Mesenchymal stem cell (in vitro differentiated cells and primary cell): Measurements from ENCODE around the gene AQP9.

Experiments
- DNase-seq: peaks from one replicate; pipeline ENCODE4 v3.0.0-alpha.2; 2013
- H2AFZ ChIP-seq: one replicate; pipeline ENCODE4 v1.6.1; 2013; ENCODE audit warnings: low read depth, mild to moderate bottlenecking, control low read depth, inconsistent platforms, low read length, moderate library complexity
- H2AK5ac ChIP-seq: 2 replicates; pipeline ENCODE4 v1.6.1; 2013; ENCODE audit warnings: low read length, moderate library complexity, mild to moderate bottlenecking, inconsistent platforms; ENCODE audit not compliant: severe bottlenecking
- H2BK120ac ChIP-seq: one replicate; pipeline ENCODE4 v1.6.1; 2013; ENCODE audit warnings: low read depth, mild to moderate bottlenecking, inconsistent platforms, low read length, moderate library complexity
- H2BK12ac ChIP-seq, 2 experiments: one replicate each; pipeline ENCODE4 v1.6.1; 2013; ENCODE audit warnings: inconsistent platforms in 2 of 2, low read length in 2 of 2, mild to moderate bottlenecking in 2 of 2, moderate library complexity in 2 of 2, control low read depth in 1 of 2
- H2BK15ac ChIP-seq: one replicate; pipeline ENCODE4 v1.6.1; 2013; ENCODE audit warnings: mild to moderate bottlenecking, low read depth, inconsistent platforms; ENCODE audit not compliant: poor library complexity, severe bottlenecking
- H2BK5ac ChIP-seq: 2 replicates; pipeline ENCODE4 v1.6.1; 2013; ENCODE audit warnings: low read depth, mild to moderate bottlenecking, low read length, control low read depth, inconsistent platforms; ENCODE audit not compliant: poor library complexity, severe bottlenecking
- H3K14ac ChIP-seq, 2 experiments: one replicate each; pipeline ENCODE4 v1.6.1; 2013; ENCODE audit warnings: inconsistent platforms in 2 of 2, low read length in 2 of 2, control low read depth in 1 of 2, mild to moderate bottlenecking in 1 of 2, moderate library complexity in 1 of 2
- H3K18ac ChIP-seq, 2 experiments: one replicate each; pipeline ENCODE4 v1.6.1; 2013; ENCODE audit warnings: inconsistent platforms in 2 of 2, low read length in 2 of 2, control low read depth in 1 of 2, low read depth in 1 of 2, mild to moderate bottlenecking in 1 of 2
- H3K23ac ChIP-seq, 2 experiments: one replicate each; pipeline ENCODE4 v1.6.1; 2013; ENCODE audit warnings: inconsistent platforms in 2 of 2, low read length in 2 of 2, mild to moderate bottlenecking in 2 of 2, moderate library complexity in 2 of 2, control low read depth in 1 of 2
- H3K27ac ChIP-seq: 2 replicates; pipeline ENCODE4 v1.5.1; 2013; ENCODE audit warnings: mild to moderate bottlenecking, moderate library complexity, low read length, control low read depth, inconsistent platforms; ENCODE audit not compliant: poor library complexity, severe bottlenecking
- H3K27me3 ChIP-seq, 2 experiments: 2 replicates each; pipeline versions ENCODE4 v1.6.1 to v1.7.0; 2013; ENCODE audit warnings: low read length in 2 of 2, mild to moderate bottlenecking in 2 of 2, moderate library complexity in 2 of 2, control low read depth in 1 of 2, inconsistent platforms in 1 of 2; ENCODE audit not compliant: control insufficient read depth in 1 of 2, insufficient read depth in 1 of 2
- H3K36me3 ChIP-seq, 2 experiments: 2 replicates each; pipeline versions ENCODE4 v1.6.1 to v1.7.0; 2013; ENCODE audit warnings: low read length in 2 of 2, control low read depth in 1 of 2, inconsistent platforms in 1 of 2, low read depth in 1 of 2, mild to moderate bottlenecking in 1 of 2; ENCODE audit not compliant: insufficient read depth in 2 of 2, control insufficient read depth in 1 of 2
- H3K4ac ChIP-seq, 2 experiments: one replicate each; pipeline ENCODE4 v1.6.1; 2013; ENCODE audit warnings: inconsistent platforms in 2 of 2, low read length in 2 of 2, mild to moderate bottlenecking in 2 of 2, moderate library complexity in 2 of 2, control low read depth in 1 of 2, low read depth in 1 of 2
- H3K4me1 ChIP-seq: 2 replicates; pipeline ENCODE4 v1.6.1; 2013; ENCODE audit warnings: low read depth, low read length, control low read depth; ENCODE audit not compliant: control insufficient read depth, insufficient read depth
- H3K4me2 ChIP-seq: 2 replicates; pipeline ENCODE4 v1.6.1; 2013; ENCODE audit warnings: low read length, mild to moderate bottlenecking, inconsistent platforms; ENCODE audit not compliant: poor library complexity, severe bottlenecking
- H3K4me3 ChIP-seq, 2 experiments: 2 replicates each; pipeline versions ENCODE4 v1.5.1 to v1.7.0; 2013; ENCODE audit warnings: low read length in 2 of 2, mild to moderate bottlenecking in 2 of 2, control low read depth in 1 of 2, low read depth in 1 of 2; ENCODE audit not compliant: insufficient read depth in 1 of 2
- H3K79me1 ChIP-seq: replicated peaks from 2 replicates; pipeline ENCODE4 v1.6.1; 2013; ENCODE audit warnings: mild to moderate bottlenecking, control low read depth, low read length, inconsistent platforms; ENCODE audit not compliant: poor library complexity, severe bottlenecking
- H3K9ac ChIP-seq: 2 replicates; pipeline ENCODE4 v1.7.0; 2013; ENCODE audit warnings: mild to moderate bottlenecking, low read length, moderate library complexity
- H3K9me3 ChIP-seq: 2 replicates; pipeline ENCODE4 v1.7.0; 2013; ENCODE audit warnings: mild to moderate bottlenecking, low read length; ENCODE audit not compliant: control insufficient read depth
- H4K8ac ChIP-seq: one replicate; pipeline ENCODE4 v1.6.1; 2013; ENCODE audit warnings: inconsistent platforms, mild to moderate bottlenecking, low read length, moderate library complexity
- H4K91ac ChIP-seq: one replicate; pipeline ENCODE4 v1.6.1; 2013; ENCODE audit warnings: mild to moderate bottlenecking, low read length, inconsistent platforms
- WGBS: methylation state at CpG from one replicate; pipeline ENCODE4 v1.1.7; 2013; ENCODE audit warnings: mixed read lengths; 5-methylcytosine and 5-hydroxymethylcytosine counted together

The AQP9 gene

GRCh38 chr15:58179741-58180381 is 41.7 kb downstream of the AQP9 start:
- Histone ChIP-seq H3K27me3 (peaks cover 0 to 11% of the 10 kb centered on the region in 2 experiments), H3K4me2 (no peak overlapping the region), H2BK120ac (no peak overlapping the region), H3K27ac (no peak overlapping the region), H4K8ac (no peak overlapping the region), H2BK15ac (no peak overlapping the region), H2BK12ac (no peak overlapping the region), H3K4me1 (no peaks in the 10 kb centered on the region), H3K23ac (no peak overlapping the region), H3K14ac (no peak overlapping the region), H2BK5ac (no peak overlapping the region), H2AK5ac (no peak overlapping the region), H3K36me3 (no peaks in the 10 kb centered on the region), H4K91ac (no peak overlapping the region), H3K18ac (no peak overlapping the region), H3K9ac (no peak overlapping the region), H2AFZ (no peak overlapping the region), H3K9me3 (no peaks in the 10 kb centered on the region), H3K79me1 (no peaks in the 10 kb centered on the region), H3K4me3 (no peak overlapping the region), H3K4ac (no peak overlapping the region)
- no peak for DNase-seq
- WGBS, result 84% methylated on average over 8 of the region's 8 CpGs

- no peak overlapping the region for H3K23ac ChIP-seq
- no peak overlapping the region for H3K14ac ChIP-seq
- no peak overlapping the region for H3K27ac ChIP-seq
- no peaks in the 10 kb centered on the region for H3K4me1 ChIP-seq
- H2AK5ac ChIP-seq, result no peak overlapping the region
- peak; percentile 40 for DNase-seq
- no peak overlapping the region for H3K18ac ChIP-seq
- no peak overlapping the region for H3K4me3 ChIP-seq
- H3K9me3 ChIP-seq, result no peaks in the 10 kb centered on the region
- H2BK120ac ChIP-seq, result no peak overlapping the region
- H4K91ac ChIP-seq, result no peak overlapping the region
- no peak overlapping the region for H4K8ac ChIP-seq
- H3K79me1 ChIP-seq, result no peaks in the 10 kb centered on the region
- H2BK5ac ChIP-seq, result no peak overlapping the region
- no peak overlapping the region for H2BK15ac ChIP-seq
- no peak overlapping the region for H2AFZ ChIP-seq
- no peak overlapping the region for H2BK12ac ChIP-seq
- H3K4ac ChIP-seq, result no peak overlapping the region
- H3K4me2 ChIP-seq, result no peak overlapping the region
- peaks cover 0 to 20% of the 10 kb centered on the region in 2 experiments for H3K27me3 ChIP-seq
- WGBS, result 13% methylated on average over 8 of the region's 9 CpGs
- H3K36me3 ChIP-seq, result no peaks in the 10 kb centered on the region
- no peak overlapping the region for H3K9ac ChIP-seq
Measured at GRCh38 chr15:58182460-58183163, 44.4 kb downstream of the AQP9 start.

- H3K27me3 ChIP-seq, result peaks cover 0 to 27% of the 10 kb centered on the region in 2 experiments
- 80% methylated on average over 1 of the region's 1 CpG for WGBS
- DNase-seq, result no peak
Measured at GRCh38 chr15:58185439-58185838, 47.3 kb downstream of the AQP9 start.

GRCh38 chr15:58189148-58189811 is 51.1 kb downstream of the AQP9 start:
- Histone ChIP-seq H3K23ac (no peak overlapping the region), H3K27ac (no peak overlapping the region), H4K8ac (no peak overlapping the region), H3K9ac (no peak overlapping the region), H3K4me3 (no peak overlapping the region), H3K4ac (no peak overlapping the region), H2AFZ (no peak overlapping the region), H2BK12ac (no peak overlapping the region), H2BK15ac (no peak overlapping the region), H3K36me3 (no peaks in the 10 kb centered on the region), H3K79me1 (no peaks in the 10 kb centered on the region), H3K18ac (no peak overlapping the region), H3K27me3 (peaks cover 0 to 23% of the 10 kb centered on the region in 2 experiments), H4K91ac (no peak overlapping the region), H3K4me1 (no peaks in the 10 kb centered on the region), H3K14ac (peak overlapping the region in 1 of 2 experiments; percentile 64), H2BK5ac (no peak overlapping the region), H2BK120ac (no peak overlapping the region), H3K4me2 (no peak overlapping the region), H2AK5ac (no peak overlapping the region), H3K9me3 (no peaks in the 10 kb centered on the region)
- 76% methylated on average over 6 of the region's 8 CpGs for WGBS
- no peak for DNase-seq

More at GRCh38 chr15:58185439-58185838, 47.3 kb downstream of the AQP9 start:
- H2AFZ ChIP-seq, result no peak overlapping the region
- H3K36me3 ChIP-seq, result no peaks in the 10 kb centered on the region
- H3K9ac ChIP-seq, result no peak overlapping the region
- no peak overlapping the region for H3K23ac ChIP-seq
- no peak overlapping the region for H3K14ac ChIP-seq
- H2BK12ac ChIP-seq, result no peak overlapping the region
- H2BK5ac ChIP-seq, result no peak overlapping the region
- no peak overlapping the region for H3K27ac ChIP-seq
- no peak overlapping the region for H4K91ac ChIP-seq
- H2BK15ac ChIP-seq, result no peak overlapping the region
- no peaks in the 10 kb centered on the region for H3K4me1 ChIP-seq
- no peak overlapping the region for H3K4ac ChIP-seq
- no peak overlapping the region for H2AK5ac ChIP-seq
- H3K4me3 ChIP-seq, result no peak overlapping the region
- no peak overlapping the region for H4K8ac ChIP-seq
- no peak overlapping the region for H3K4me2 ChIP-seq
- no peak overlapping the region for H3K18ac ChIP-seq
- no peak overlapping the region for H2BK120ac ChIP-seq
- no peaks in the 10 kb centered on the region for H3K79me1 ChIP-seq
- H3K9me3 ChIP-seq, result no peaks in the 10 kb centered on the region
